Thyroid gland (tissue), 4 donors: ENCODE data around the gene GTF2A1.

ENCODE experiments used
- POLR2A ChIP-seq, 2 donors: fragments of 450-650 bp; IDR thresholded peaks; one replicate each; pipeline ENCODE4 v1.6.1; 2017; ENCODE audit warnings: antibody characterized with exemption in 2 of 2, mild to moderate bottlenecking in 2 of 2, moderate library complexity in 1 of 2
- TF ChIP-seq, protein P1 (sequence below), 6 experiments: fragments of 200-600 bp in 3 of 6; fragments of 450-650 bp in 3 of 6; sonication (generic) in 3 of 6; IDR thresholded peaks; one replicate each; pipeline ENCODE4 v1.5.1; 2016 to 2019; ENCODE audit warnings: antibody characterized with exemption in 6 of 6, mild to moderate bottlenecking in 2 of 6, inconsistent platforms in 1 of 6, moderate library complexity in 1 of 6

DNA sequence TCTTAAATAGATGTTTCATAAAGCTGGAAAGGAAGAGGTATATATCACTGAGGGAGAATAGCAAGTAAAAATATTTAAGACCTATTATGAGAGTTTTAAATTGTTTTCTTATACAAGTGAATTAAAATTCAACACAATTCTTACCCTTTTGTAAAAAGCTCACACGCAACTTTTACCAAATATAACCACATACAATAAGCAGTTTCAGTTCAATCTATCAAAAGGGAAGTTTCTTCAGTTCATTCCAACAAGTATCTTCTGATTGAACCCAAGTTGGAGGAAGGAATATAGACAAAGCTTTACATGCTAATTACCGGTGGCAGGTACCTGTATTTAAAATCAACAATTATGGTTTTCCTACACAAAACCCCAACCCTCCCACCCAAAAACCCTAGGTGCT lies 41.1 kb downstream of the GTF2A1 start:
- TF ChIP-seq, protein P1, sequence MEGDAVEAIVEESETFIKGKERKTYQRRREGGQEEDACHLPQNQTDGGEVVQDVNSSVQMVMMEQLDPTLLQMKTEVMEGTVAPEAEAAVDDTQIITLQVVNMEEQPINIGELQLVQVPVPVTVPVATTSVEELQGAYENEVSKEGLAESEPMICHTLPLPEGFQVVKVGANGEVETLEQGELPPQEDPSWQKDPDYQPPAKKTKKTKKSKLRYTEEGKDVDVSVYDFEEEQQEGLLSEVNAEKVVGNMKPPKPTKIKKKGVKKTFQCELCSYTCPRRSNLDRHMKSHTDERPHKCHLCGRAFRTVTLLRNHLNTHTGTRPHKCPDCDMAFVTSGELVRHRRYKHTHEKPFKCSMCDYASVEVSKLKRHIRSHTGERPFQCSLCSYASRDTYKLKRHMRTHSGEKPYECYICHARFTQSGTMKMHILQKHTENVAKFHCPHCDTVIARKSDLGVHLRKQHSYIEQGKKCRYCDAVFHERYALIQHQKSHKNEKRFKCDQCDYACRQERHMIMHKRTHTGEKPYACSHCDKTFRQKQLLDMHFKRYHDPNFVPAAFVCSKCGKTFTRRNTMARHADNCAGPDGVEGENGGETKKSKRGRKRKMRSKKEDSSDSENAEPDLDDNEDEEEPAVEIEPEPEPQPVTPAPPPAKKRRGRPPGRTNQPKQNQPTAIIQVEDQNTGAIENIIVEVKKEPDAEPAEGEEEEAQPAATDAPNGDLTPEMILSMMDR (IDR thresholded peaks at IDR 0.05), result no peak
- no peak for TF ChIP-seq POLR2A (IDR thresholded peaks at IDR 0.05)
